KMS-11 (cell line): ENCODE measurements around the gene PREB.

Source experiments
- H2AFZ ChIP-seq: fragments of 200-600 bp; sonication (generic); 2 replicates; pipeline ENCODE4 v1.6.1; 2016; ENCODE audit warnings: antibody characterized with exemption, mixed run types, low read depth
- H3K27ac ChIP-seq: fragments of 200-600 bp; sonication (generic); 2 replicates; pipeline ENCODE4 v1.6.1; 2016; ENCODE audit warnings: mild to moderate bottlenecking, mixed run types
- H3K27me3 ChIP-seq: fragments of 200-600 bp; sonication (generic); 2 replicates; pipeline ENCODE4 v1.6.1; 2017; ENCODE audit warnings: mild to moderate bottlenecking, low read depth, mixed run types, moderate library complexity; ENCODE audit not compliant: insufficient read depth
- H3K36me3 ChIP-seq: fragments of 200-600 bp; sonication (generic); 2 replicates; pipeline ENCODE4 v1.6.1; 2017; ENCODE audit warnings: mild to moderate bottlenecking, mixed run types; ENCODE audit not compliant: insufficient read depth
- H3K4me1 ChIP-seq: fragments of 200-600 bp; sonication (generic); 2 replicates; pipeline ENCODE4 v1.6.1; 2016; ENCODE audit warnings: mild to moderate bottlenecking, low read depth, mixed run types; ENCODE audit not compliant: poor library complexity, severe bottlenecking
- H3K4me2 ChIP-seq: fragments of 200-600 bp; sonication (generic); 2 replicates; pipeline ENCODE4 v1.7.0; 2016; ENCODE audit warnings: mild to moderate bottlenecking, mixed run types
- H3K4me3 ChIP-seq: fragments of 200-600 bp; sonication (generic); IDR thresholded peaks from 2 replicates; pipeline ENCODE4 v1.6.1; 2017; ENCODE audit warnings: low read depth, low read length, mixed read lengths; ENCODE audit not compliant: insufficient read depth
- H3K79me2 ChIP-seq: fragments of 200-600 bp; sonication (generic); 2 replicates; pipeline ENCODE4 v1.6.1; 2016; ENCODE audit warnings: low read depth, mixed run types; ENCODE audit not compliant: insufficient read depth
- H3K9ac ChIP-seq: fragments of 200-600 bp; sonication (generic); 2 replicates; pipeline ENCODE4 v1.6.1; 2016; ENCODE audit warnings: mild to moderate bottlenecking, mixed run types
- H4K20me1 ChIP-seq: fragments of 200-600 bp; sonication (generic); 2 replicates; pipeline ENCODE4 v1.6.1; 2016; ENCODE audit warnings: mild to moderate bottlenecking, mixed run types; ENCODE audit not compliant: insufficient read depth
- TF ChIP-seq, protein P1 (sequence below): fragments of 200-600 bp; sonication (generic); conservative IDR thresholded peaks from 2 replicates; pipeline ENCODE4 v1.6.1; 2017; ENCODE audit warnings: low read depth, mild to moderate bottlenecking, antibody characterized with exemption, low read length, moderate library complexity, mixed read lengths

The PREB gene

DNA sequence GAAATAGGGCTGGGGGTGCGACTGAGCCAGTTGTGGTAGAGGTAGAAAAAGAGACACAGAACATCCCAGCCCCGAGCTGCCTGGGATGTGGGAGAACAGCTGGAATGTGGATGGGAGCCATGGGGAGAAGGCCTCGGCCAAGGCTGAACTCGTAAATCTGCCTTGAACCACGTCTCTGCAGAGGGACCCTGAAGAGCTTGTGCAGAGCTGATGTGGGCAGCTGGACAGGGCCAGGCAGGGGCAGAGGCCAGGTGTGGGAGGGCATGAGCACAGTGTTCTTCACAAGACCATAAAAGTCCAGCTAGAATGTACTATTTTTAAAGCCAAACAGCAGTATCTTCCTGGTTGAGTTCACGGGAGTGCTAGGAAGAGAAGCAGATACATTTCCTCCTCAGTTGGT, 20.1 kb upstream of the PREB start:
- TF ChIP-seq, protein P1, sequence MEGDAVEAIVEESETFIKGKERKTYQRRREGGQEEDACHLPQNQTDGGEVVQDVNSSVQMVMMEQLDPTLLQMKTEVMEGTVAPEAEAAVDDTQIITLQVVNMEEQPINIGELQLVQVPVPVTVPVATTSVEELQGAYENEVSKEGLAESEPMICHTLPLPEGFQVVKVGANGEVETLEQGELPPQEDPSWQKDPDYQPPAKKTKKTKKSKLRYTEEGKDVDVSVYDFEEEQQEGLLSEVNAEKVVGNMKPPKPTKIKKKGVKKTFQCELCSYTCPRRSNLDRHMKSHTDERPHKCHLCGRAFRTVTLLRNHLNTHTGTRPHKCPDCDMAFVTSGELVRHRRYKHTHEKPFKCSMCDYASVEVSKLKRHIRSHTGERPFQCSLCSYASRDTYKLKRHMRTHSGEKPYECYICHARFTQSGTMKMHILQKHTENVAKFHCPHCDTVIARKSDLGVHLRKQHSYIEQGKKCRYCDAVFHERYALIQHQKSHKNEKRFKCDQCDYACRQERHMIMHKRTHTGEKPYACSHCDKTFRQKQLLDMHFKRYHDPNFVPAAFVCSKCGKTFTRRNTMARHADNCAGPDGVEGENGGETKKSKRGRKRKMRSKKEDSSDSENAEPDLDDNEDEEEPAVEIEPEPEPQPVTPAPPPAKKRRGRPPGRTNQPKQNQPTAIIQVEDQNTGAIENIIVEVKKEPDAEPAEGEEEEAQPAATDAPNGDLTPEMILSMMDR, result no peak
- Histone ChIP-seq H3K9ac (no peak overlapping the region), H3K27me3 (no peaks in the 10 kb centered on the region), H2AFZ (no peak overlapping the region), H3K79me2 (no peaks in the 10 kb centered on the region), H3K4me1 (no peaks in the 10 kb centered on the region), H3K36me3 (no peaks in the 10 kb centered on the region), H4K20me1 (no peaks in the 10 kb centered on the region), H3K4me2 (no peak overlapping the region), H3K4me3 (no peak overlapping the region), H3K27ac (no peak overlapping the region)

DNA sequence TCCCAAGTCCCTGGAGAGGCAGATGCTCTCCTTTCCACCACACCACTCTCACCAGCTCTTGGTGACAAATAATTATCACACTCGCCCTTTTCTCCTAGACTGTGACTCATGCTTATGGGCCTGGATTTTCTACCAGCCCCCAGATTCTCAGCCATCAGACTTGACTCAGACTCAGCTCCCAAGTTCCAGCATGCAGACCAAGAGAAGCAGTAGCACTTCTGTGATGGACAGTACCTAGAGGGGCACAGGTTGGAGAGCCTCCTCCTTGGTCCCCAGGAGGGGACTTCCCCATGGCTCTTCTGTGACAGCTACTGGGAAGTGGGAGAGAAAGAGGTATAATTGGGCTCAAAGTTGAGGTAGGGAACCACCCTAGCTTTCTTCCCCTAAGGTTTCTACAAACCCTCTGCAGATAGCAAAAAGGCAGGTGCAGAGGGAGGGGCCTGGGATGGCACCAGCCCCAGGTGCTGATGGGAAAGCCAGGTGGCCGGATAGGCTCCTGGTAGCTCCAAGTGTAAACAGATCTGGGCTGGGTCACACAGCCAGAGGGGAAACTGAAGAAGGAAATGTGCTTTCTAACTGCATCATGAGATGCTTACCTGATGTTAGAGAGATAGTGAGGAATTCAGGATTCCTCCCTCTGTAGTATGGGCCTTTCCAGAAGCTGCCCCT, 18.5 kb upstream of the PREB start:
- TF ChIP-seq, protein P1, result no peak
- Histone ChIP-seq H3K4me1 (no peaks in the 10 kb centered on the region), H3K4me2 (no peak overlapping the region)

DNA sequence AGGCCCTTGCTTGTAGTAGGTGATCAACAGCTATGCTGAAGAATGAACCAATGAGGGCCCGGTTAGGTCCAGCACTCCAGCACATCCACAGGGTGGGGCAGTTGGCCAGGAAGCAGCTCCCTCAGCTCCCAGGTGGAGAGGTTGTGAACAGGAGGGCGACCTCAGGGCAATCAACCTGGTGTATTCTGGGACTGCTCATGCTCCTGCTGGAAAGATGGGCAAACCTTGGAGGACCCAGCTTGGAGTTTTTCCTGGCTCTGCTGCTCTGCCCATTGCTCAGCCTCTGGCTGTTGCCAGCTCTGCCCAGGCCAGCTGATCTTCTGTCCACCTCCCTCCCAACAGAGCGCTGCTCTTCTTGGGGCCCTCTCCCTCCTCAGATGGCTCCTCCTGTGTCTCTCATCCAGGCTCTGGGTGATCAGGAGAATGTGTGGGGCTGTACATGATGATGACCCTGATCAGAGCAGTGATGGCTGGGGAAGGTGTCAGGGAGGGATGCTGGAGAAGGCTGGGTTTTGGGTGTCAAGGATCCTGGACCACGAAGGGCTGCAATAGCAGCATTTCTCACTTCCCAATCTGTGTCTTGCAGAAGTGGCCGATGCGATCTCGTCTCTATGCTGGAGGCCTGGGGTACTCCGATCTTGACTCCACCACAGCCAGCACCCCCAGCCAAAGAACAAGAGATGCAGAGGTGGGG, 17.8 kb upstream of the PREB start:
- H3K4me1 ChIP-seq, result no peaks in the 10 kb centered on the region
- H3K9ac ChIP-seq, result no peak overlapping the region
- TF ChIP-seq, protein P1, result no peak
- H3K27ac ChIP-seq, result no peak overlapping the region
- H3K36me3 ChIP-seq, result no peaks in the 10 kb centered on the region
- no peaks in the 10 kb centered on the region for H3K27me3 ChIP-seq
- H2AFZ ChIP-seq, result no peak overlapping the region
- no peak overlapping the region for H3K4me2 ChIP-seq
- no peaks in the 10 kb centered on the region for H4K20me1 ChIP-seq
- no peaks in the 10 kb centered on the region for H3K79me2 ChIP-seq
- no peak overlapping the region for H3K4me3 ChIP-seq

More for the DNA sequence above, 18.5 kb upstream of the PREB start:
- H3K79me2 ChIP-seq, result no peaks in the 10 kb centered on the region
- no peak overlapping the region for H2AFZ ChIP-seq
- H3K27ac ChIP-seq, result no peak overlapping the region
- H3K36me3 ChIP-seq, result no peaks in the 10 kb centered on the region
- no peak overlapping the region for H3K4me3 ChIP-seq
- H3K27me3 ChIP-seq, result no peaks in the 10 kb centered on the region
- H4K20me1 ChIP-seq, result no peaks in the 10 kb centered on the region
- H3K9ac ChIP-seq, result no peak overlapping the region

DNA sequence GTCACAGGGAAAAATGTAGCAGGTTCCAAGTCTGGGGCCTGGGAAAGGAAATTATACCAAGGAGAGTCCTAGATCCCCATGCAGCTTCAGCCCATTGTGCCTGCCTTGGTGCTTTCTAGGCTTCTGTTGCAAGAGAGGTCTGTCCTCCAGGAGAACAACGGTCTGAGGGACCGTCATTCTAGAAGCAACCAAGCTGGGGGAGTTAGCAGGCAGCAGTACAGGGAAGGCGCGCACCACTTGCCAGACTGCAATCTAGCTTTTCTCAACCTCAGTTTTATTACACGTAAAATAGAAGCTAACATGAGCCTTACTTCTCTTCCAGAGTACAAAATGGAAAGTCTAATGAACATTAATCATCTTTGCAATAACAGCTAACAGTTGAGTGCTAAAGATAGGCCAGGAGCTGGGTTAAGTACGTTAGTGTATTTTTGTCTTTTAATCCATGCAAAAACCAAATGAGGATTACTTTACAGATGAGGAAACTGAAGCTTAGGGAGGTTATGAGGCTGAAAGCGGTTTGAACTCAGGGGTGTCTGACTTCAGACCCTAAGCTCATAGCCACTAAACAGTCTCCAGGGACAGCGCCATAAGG, 16.3 kb upstream of the PREB start:
- Histone ChIP-seq H3K27ac (no peak overlapping the region), H3K79me2 (no peaks in the 10 kb centered on the region), H3K36me3 (no peaks in the 10 kb centered on the region), H3K9ac (no peak overlapping the region), H4K20me1 (no peaks in the 10 kb centered on the region), H2AFZ (no peak overlapping the region), H3K27me3 (no peaks in the 10 kb centered on the region), H3K4me3 (no peak overlapping the region), H3K4me2 (no peak overlapping the region), H3K4me1 (no peaks in the 10 kb centered on the region)
- TF ChIP-seq, protein P1, result no peak
